HG02884 (cell line): ENCODE data around the gene ZNF608.

Source experiments
- ATAC-seq: cut with Tn5 transposase; IDR thresholded peaks from one replicate; pipeline ENCODE4 v1.9.1; 2021; ENCODE audit warnings: mild to moderate bottlenecking, moderate library complexity; ENCODE audit not compliant: unreplicated experiment

ZNF608 gene

GRCh38 chr5:124696898-124697297 is 49.5 kb downstream of the ZNF608 start:
- no peak for ATAC-seq
